B cell (primary cell): Measurements from ENCODE around the gene MARK2.

Experiments
- CTCF ChIP-seq: fragments of 200-600 bp; IDR thresholded peaks from one replicate; pipeline ENCODE4 v1.8.0; 2022; ENCODE audit warnings: antibody characterized with exemption, mild to moderate bottlenecking
- EZH2 ChIP-seq: IDR thresholded peaks from 2 replicates; pipeline ENCODE4 v1.6.1; 2012; ENCODE audit warnings: borderline replicate concordance, low read depth, mild to moderate bottlenecking, moderate library complexity, low read length; ENCODE audit not compliant: insufficient read depth, poor library complexity, severe bottlenecking

DNA sequence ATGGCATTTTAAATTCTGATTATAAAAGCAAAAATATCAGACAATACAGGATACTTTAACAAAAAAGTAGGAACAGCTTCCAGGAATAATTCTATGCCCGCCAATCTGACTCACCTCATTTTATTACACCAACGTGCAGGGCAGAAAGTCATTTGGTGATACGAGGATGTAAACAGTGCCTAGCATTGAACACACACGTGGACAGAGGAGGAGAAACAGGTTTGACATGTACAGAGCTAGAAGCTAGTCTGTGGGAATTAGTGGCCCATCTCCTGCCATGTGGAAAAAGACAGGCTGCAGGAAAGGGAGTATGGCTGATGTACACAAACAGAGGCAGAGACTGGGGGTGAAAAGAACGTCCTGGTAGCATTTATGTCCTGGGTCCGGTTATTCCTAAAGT lies 34.7 kb upstream of the MARK2 start:
- no peak for TF ChIP-seq CTCF
- no peak for TF ChIP-seq EZH2
